ENCODE measurements around the gene GRB10.

The GRB10 gene

DNA sequence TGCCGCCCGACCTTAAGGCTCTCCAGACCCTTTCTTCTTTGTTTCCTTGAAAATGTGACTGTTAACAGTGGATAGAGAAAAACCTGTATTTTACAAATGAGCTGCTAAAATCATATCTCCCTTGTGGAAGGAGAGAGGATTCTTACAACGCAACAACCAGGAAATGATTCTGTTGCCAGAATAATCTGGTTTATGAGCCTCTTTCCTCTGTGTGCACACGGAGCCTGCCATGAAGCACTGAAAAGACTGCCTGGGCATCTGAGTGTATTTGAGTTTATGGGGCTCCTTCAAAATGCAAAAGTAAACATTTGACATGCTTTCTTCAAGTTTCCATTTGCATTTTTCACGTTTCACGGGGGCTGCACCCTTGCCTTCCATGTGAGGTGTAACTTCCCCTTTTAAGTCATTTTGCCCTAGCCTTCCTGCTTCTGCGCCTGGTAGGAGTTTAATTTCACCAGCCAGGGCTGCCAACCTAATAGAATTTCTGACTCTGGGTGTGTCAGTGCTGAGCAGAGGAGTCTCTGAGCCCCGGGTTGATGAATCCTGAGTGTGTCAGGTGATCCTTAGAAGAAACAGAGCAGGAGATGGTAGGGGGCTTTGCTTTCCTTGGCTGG is 101.2 kb downstream of the GRB10 start:
- Mint-ChIP-seq H3K27ac (no peak overlapping the region), H3K36me3 (ENCODE audit: low read depth) (peaks cover 11% of the 10 kb centered on the region), H3K9me3 (no peaks in the 10 kb centered on the region), H3K4me3 (no peak overlapping the region), H3K4me1 (peaks cover 40% of the 10 kb centered on the region), H3K27me3 (ENCODE audit: low read depth) (peaks cover 4% of the 10 kb centered on the region)
- no peak for TF ChIP-seq CTCF (IDR thresholded peaks at IDR 0.05; ENCODE audit: unreplicated experiment in 3 of 3)

DNA sequence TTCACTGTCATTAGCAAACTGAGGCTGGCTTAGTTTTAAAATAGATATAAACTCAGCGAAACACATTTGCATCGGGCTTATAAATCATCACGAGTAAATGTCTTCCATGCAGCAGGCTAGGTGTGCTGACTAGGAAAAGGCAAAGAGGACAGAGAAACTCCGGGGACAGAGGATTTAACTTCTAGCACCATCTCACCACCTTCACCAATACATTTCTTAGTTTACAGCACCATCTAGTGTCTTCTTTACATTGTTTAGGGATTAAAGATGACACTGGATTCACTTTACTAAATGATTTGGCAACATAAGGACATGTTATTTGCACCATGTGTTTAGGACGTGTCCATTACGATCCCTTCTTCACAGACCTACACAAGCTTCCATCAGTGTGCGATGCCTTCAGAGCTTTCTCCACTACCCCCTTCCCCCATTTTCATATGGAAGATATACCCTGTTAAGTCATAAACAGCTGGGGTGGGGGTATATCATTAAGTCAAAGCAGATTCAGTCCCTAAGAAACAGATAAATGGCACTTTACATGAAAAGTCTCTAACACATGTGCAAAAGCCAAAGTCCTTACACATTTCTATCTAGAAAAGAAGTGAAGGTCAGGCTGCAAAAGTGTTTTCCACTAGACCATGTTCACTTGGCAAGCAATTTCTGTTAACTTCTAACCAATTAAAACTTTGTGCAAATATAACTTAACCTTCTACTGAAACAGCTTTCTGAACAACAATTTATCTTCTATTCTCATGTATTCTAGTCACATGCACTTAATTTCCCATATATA is 103.3 kb downstream of the GRB10 start:
- H3K4me1 Mint-ChIP-seq = peaks cover 43% of the 10 kb centered on the region
- H3K27ac Mint-ChIP-seq = peak overlapping the region; percentile 4 to 49 (median 11)
- peak; percentile 41 to 56 (median 43) for TF ChIP-seq CTCF (IDR thresholded peaks at IDR 0.05; ENCODE audit: unreplicated experiment in 3 of 3)

DNA sequence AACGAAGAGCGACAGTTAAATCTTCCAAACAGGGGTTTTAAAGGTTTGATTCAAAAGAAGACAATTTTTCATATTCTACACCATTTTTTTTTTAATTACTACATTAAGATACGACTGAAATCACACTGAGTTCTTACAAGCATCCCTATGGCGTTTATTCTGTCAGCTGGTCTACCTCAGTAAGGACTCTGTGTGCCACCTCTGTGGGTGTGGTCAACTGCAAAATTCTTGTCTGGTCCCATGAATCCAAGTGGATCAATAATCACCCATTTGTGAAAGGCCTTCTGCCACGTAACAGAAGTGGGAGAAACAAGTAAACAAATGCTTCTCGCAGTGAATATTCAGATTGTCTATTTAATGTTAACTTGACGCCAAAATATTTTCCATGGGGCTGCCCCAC is 104.1 kb downstream of the GRB10 start:
- no peak for TF ChIP-seq CTCF (IDR thresholded peaks at IDR 0.05; ENCODE audit: unreplicated experiment in 3 of 3)
- Mint-ChIP-seq H3K36me3 (ENCODE audit: low read depth) (peaks cover 6% of the 10 kb centered on the region), H3K4me3 (no peak overlapping the region), H3K27ac (no peak overlapping the region), H3K27me3 (ENCODE audit: low read depth) (peaks cover 4% of the 10 kb centered on the region), H3K4me1 (peaks cover 43% of the 10 kb centered on the region), H3K9me3 (no peaks in the 10 kb centered on the region)

More for the DNA sequence above, 103.3 kb downstream of the GRB10 start:
- Mint-ChIP-seq H3K36me3 (ENCODE audit: low read depth) (peaks cover under 1% of the 10 kb centered on the region), H3K9me3 (no peaks in the 10 kb centered on the region), H3K4me3 (no peak overlapping the region), H3K27me3 (ENCODE audit: low read depth) (peaks cover 4% of the 10 kb centered on the region)

DNA sequence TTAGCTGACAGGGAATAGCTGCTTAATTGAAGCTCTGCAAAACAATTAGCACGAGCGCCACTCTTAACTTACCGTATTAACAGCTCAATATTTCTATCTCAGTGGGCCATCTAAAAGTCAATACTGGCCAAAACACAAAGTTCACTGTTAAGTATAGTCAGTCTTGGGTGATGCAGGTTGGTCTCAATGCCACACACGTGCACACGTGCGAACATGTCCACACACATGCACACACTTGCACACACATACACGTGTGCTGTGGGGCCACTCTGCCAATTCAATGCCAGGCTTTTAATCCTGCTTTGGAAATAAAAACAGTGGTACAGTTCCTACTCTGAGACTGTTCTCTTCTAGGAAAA is 105.1 kb downstream of the GRB10 start:
- no peak for TF ChIP-seq CTCF (IDR thresholded peaks at IDR 0.05; ENCODE audit: unreplicated experiment in 3 of 3)
- no peaks in the 10 kb centered on the region for H3K9me3 Mint-ChIP-seq
- peaks cover 43% of the 10 kb centered on the region for H3K4me1 Mint-ChIP-seq
- H3K36me3 Mint-ChIP-seq (ENCODE audit: low read depth) = peaks cover 10% of the 10 kb centered on the region
- H3K27ac Mint-ChIP-seq = peak overlapping the region in 2 of 3 experiments; percentile 63 to 77
- peaks cover 4% of the 10 kb centered on the region for H3K27me3 Mint-ChIP-seq (ENCODE audit: low read depth)
- H3K4me3 Mint-ChIP-seq = no peak overlapping the region

- TF ChIP-seq CTCF (IDR thresholded peaks at IDR 0.05; ENCODE audit: unreplicated experiment in 3 of 3) = no peak
- peak overlapping the region; percentile 45 to 77 (median 63) for H3K27ac Mint-ChIP-seq
- H3K9me3 Mint-ChIP-seq = no peaks in the 10 kb centered on the region
- H3K36me3 Mint-ChIP-seq (ENCODE audit: low read depth) = peaks cover 15% of the 10 kb centered on the region
- peak overlapping the region in 1 of 3 experiments; percentile 21 for H3K4me3 Mint-ChIP-seq
- H3K4me1 Mint-ChIP-seq = peaks cover 43% of the 10 kb centered on the region
- H3K27me3 Mint-ChIP-seq (ENCODE audit: low read depth) = peaks cover 4% of the 10 kb centered on the region
Observed at GRCh38 chr7:50676740-50677637, 105.7 kb downstream of the GRB10 start.

Data from nephron (organoid).